ENCODE results near the gene KDM6A. TPM values are rescaled to one million over a fixed set of nuclear protein-coding genes. Genes with fewer than 3 reads are reported as not detected.

The KDM6A gene
- total and polyA plus RNA-seq, 2 donors: 20.9 to 36.5 TPM

Other genes starting within 250 kb of the KDM6A start
- not detected for gene DUSP21, start 29.2 kb upstream of the KDM6A start, total RNA-seq
- not detected for gene DUSP21, start 29.2 kb upstream of the KDM6A start, polyA plus RNA-seq